ENCODE measurements around the gene SLC16A8.

SLC16A8 gene

GRCh38 chr22:38112381-38112780, 28.4 kb upstream of the SLC16A8 start:
- no peak overlapping the region for H3K4me3 ChIP-seq (replicated peaks; ENCODE audit: low read depth, low read length)
- DNase-seq (ENCODE audit: extremely low read depth, low read depth) = no peak
- TF ChIP-seq CTCF (IDR thresholded peaks at IDR 0.05; ENCODE audit: low read depth, low read length, missing control alignments) = no peak

- no peak for TF ChIP-seq CTCF (IDR thresholded peaks at IDR 0.05; ENCODE audit: low read depth, low read length, missing control alignments)
- DNase-seq (ENCODE audit: extremely low read depth, low read depth) = no peak
- H3K4me3 ChIP-seq (replicated peaks; ENCODE audit: low read depth, low read length) = no peak overlapping the region
These were observed 28.0 kb upstream of the SLC16A8 start for GRCh38 chr22:38111925-38112355.

- no peak for DNase-seq (ENCODE audit: extremely low read depth, low read depth)
- TF ChIP-seq CTCF (IDR thresholded peaks at IDR 0.05; ENCODE audit: low read depth, low read length, missing control alignments) = no peak
- H3K4me3 ChIP-seq (replicated peaks; ENCODE audit: low read depth, low read length) = no peak overlapping the region
These were observed 27.2 kb upstream of the SLC16A8 start for GRCh38 chr22:38110863-38111852.

- no peak for TF ChIP-seq CTCF (IDR thresholded peaks at IDR 0.05; ENCODE audit: low read depth, low read length, missing control alignments)
- H3K4me3 ChIP-seq (replicated peaks; ENCODE audit: low read depth, low read length) = no peak within 1 kb of the TSS
- DNase-seq (ENCODE audit: extremely low read depth, low read depth) = no peak
These were observed 26.3 kb upstream of the SLC16A8 start, which contains the start of gene BAIAP2L2 for GRCh38 chr22:38110008-38110862. Gene BAIAP2L2, minus strand, starts transcription at chr22:38110684. Its CDS starts 159 bp downstream, at chr22:38110525.

- no peak overlapping the region for H3K4me3 ChIP-seq (replicated peaks; ENCODE audit: low read depth, low read length)
- DNase-seq (ENCODE audit: extremely low read depth, low read depth) = no peak
- no peak for TF ChIP-seq CTCF (IDR thresholded peaks at IDR 0.05; ENCODE audit: low read depth, low read length, missing control alignments)
These were observed 25.5 kb upstream of the SLC16A8 start for GRCh38 chr22:38109371-38110001.

GRCh38 chr22:38108561-38109319, 24.8 kb upstream of the SLC16A8 start:
- DNase-seq (ENCODE audit: extremely low read depth, low read depth) = no peak
- no peak for TF ChIP-seq CTCF (IDR thresholded peaks at IDR 0.05; ENCODE audit: low read depth, low read length, missing control alignments)
- no peak overlapping the region for H3K4me3 ChIP-seq (replicated peaks; ENCODE audit: low read depth, low read length)
